Kidney glomerular epithelial cell (primary cell): ENCODE measurements around the gene SLC25A36.
"Not testable (repeated sequence)": the region's sequence is repeated elsewhere in the genome, so short reads cannot be mapped to it uniquely, and the experiment has no call there.

Experiments used
- DNase-seq: peaks from one replicate; lab custom pipeline; 2025; lab: John Stamatoyannopoulos, UW

The SLC25A36 gene

GRCh38 chr3:140931801-140932200 is 9.8 kb upstream of the SLC25A36 start:
- no peak for DNase-seq

- no peak for DNase-seq
Measured at GRCh38 chr3:140933109-140933508, 8.5 kb upstream of the SLC25A36 start.

GRCh38 chr3:140933552-140933951 is 8.1 kb upstream of the SLC25A36 start:
- no peak for DNase-seq

- DNase-seq, result not testable (repeated sequence)
Measured at GRCh38 chr3:140939305-140939704, 2.3 kb upstream of the SLC25A36 start.

- DNase-seq, result no peak
Measured at GRCh38 chr3:140941090-140941433, 574 bp upstream of the SLC25A36 start.

GRCh38 chr3:140942221-140943104 is 827 bp downstream of the SLC25A36 start:
- DNase-seq, result peak; percentile 60

GRCh38 chr3:140943781-140944552 is 2.3 kb downstream of the SLC25A36 start:
- DNase-seq, result no peak

- DNase-seq, result no peak
Measured at GRCh38 chr3:140948460-140949249, 7.0 kb downstream of the SLC25A36 start.

GRCh38 chr3:140950144-140950543 is 8.5 kb downstream of the SLC25A36 start:
- peak; percentile 11 for DNase-seq

GRCh38 chr3:140950863-140951262 is 9.2 kb downstream of the SLC25A36 start:
- DNase-seq, result no peak

- not testable (repeated sequence) for DNase-seq
Measured at GRCh38 chr3:140951750-140952149, 10.1 kb downstream of the SLC25A36 start.

GRCh38 chr3:140953028-140953960 is 11.7 kb downstream of the SLC25A36 start:
- no peak for DNase-seq

GRCh38 chr3:140954576-140954975 is 12.9 kb downstream of the SLC25A36 start:
- DNase-seq, result no peak

GRCh38 chr3:140955645-140956044 is 14.0 kb downstream of the SLC25A36 start:
- DNase-seq, result no peak

- no peak for DNase-seq
Measured at GRCh38 chr3:140956058-140956835, 14.6 kb downstream of the SLC25A36 start.

- peak; percentile 31 for DNase-seq
Measured at GRCh38 chr3:140972833-140973232, 31.2 kb downstream of the SLC25A36 start.

- no peak for DNase-seq
Measured at GRCh38 chr3:140974900-140975299, 33.3 kb downstream of the SLC25A36 start.

- DNase-seq, result no peak
Measured at GRCh38 chr3:140980663-140981062, 39.0 kb downstream of the SLC25A36 start.

- not testable (repeated sequence) for DNase-seq
Measured at GRCh38 chr3:140987792-140988191, 46.2 kb downstream of the SLC25A36 start.

- DNase-seq, result no peak
Measured at GRCh38 chr3:140994316-140994715, 52.7 kb downstream of the SLC25A36 start.
